ENCODE measurements around the gene LZTR1. TPM values are rescaled to one million over a fixed set of nuclear protein-coding genes. Genes with fewer than 3 reads are reported as not detected.

The LZTR1 gene
- total and polyA plus RNA-seq, 2 experiments from 2014 or later, result 29.7 to 80.1 TPM

GRCh38 chr22:20959578-20960461 lies 22.3 kb upstream of the LZTR1 start:
- no peaks in the 10 kb centered on the region for H3K9me3 ChIP-seq (ENCODE audit: low read depth)
- in situ Hi-C loops (cut with MboI), result no loop called here
- WGBS, 2 experiments (ENCODE audit: low coverage in 1 of 2, low lambda C conversion rate in 2 of 2, missing lambda C conversion rate in 2 of 2), result 92 to 96% methylated on average over 20 of the region's 20 CpGs

DNA sequence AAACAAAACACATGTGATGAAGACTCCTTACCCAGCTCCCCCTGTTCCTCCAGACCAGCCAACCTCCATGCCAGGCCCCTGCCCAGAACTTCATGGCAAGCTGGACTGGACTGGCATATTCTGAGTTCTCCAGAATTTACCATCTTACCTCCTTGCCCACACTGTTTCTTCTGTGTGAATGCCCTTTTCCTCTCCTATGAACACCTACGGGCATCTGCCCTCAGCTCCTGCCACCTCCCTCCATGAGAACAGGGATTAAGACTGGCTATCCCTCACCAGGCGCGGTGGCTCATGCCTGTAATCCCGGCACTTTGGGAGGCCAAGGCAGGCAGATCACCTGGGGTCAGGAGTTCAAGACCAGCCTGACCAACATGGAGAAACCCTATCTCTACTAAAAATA lies 21.5 kb upstream of the LZTR1 start:
- no peaks in the 10 kb centered on the region for H3K9me2 ChIP-seq (ENCODE audit: insufficient read depth)
- no peak overlapping the region for H3K9ac ChIP-seq
- H3K36me3 ChIP-seq (ENCODE audit: low read depth), result no peaks in the 10 kb centered on the region
- no peak for DNase-seq
- no peaks in the 10 kb centered on the region for H3K9me3 ChIP-seq (ENCODE audit: low read depth)
- peaks cover 7% of the 10 kb centered on the region; the same call in 1 of the 2 replicates for H3K27me3 ChIP-seq (replicated peaks; ENCODE audit: insufficient read depth)
- H3F3A ChIP-seq (ENCODE audit: insufficient read depth), result no peaks in the 10 kb centered on the region
- H4K20me1 ChIP-seq (ENCODE audit: insufficient read depth), result no peaks in the 10 kb centered on the region
- H3K79me2 ChIP-seq (ENCODE audit: insufficient read depth), result no peaks in the 10 kb centered on the region
- no peak overlapping the region for H3K4me3 ChIP-seq
- in situ Hi-C loops (cut with MboI), result no loop called here
- TF ChIP-seq EZH2 (IDR thresholded peaks at IDR 0.05; ENCODE audit: insufficient read depth, poor library complexity, severe bottlenecking), result no peak
- 95 to 97% methylated on average over 4 of the region's 4 CpGs for WGBS, 2 experiments (ENCODE audit: low coverage in 1 of 2, low lambda C conversion rate in 2 of 2, missing lambda C conversion rate in 2 of 2)
- H3K27ac ChIP-seq, result no peak overlapping the region
- H3K4me2 ChIP-seq (ENCODE audit: unreplicated experiment), result no peak overlapping the region
- H2AFZ ChIP-seq, result no peak overlapping the region
- H3K4me1 ChIP-seq (ENCODE audit: insufficient read depth), result 0 out of 2 replicates have a peak, but pooled peaks cover 10% of the 10 kb centered on the region

More at GRCh38 chr22:20959578-20960461, 22.3 kb upstream of the LZTR1 start:
- Histone ChIP-seq H3K27me3 (replicated peaks; ENCODE audit: insufficient read depth) (peaks cover 7% of the 10 kb centered on the region; the same call in 1 of the 2 replicates), H3K9ac (no peak overlapping the region), H3K36me3 (ENCODE audit: low read depth) (no peaks in the 10 kb centered on the region), H3K4me2 (ENCODE audit: unreplicated experiment) (no peak overlapping the region), H2AFZ (no peak overlapping the region), H3K79me2 (ENCODE audit: insufficient read depth) (peaks cover 2% of the 10 kb centered on the region; the same call in 1 of the 2 replicates), H3K4me3 (no peak overlapping the region), H4K20me1 (ENCODE audit: insufficient read depth) (no peaks in the 10 kb centered on the region), H3K27ac (no peak overlapping the region), H3K9me2 (ENCODE audit: insufficient read depth) (no peaks in the 10 kb centered on the region), H3K4me1 (ENCODE audit: insufficient read depth) (0 out of 2 replicates have a peak, but pooled peaks cover 10% of the 10 kb centered on the region), H3F3A (ENCODE audit: insufficient read depth) (no peaks in the 10 kb centered on the region)
- DNase-seq, result no peak
- TF ChIP-seq EZH2 (IDR thresholded peaks at IDR 0.05; ENCODE audit: insufficient read depth, poor library complexity, severe bottlenecking) (no peak), EZH2phosphoT487 (IDR thresholded peaks at IDR 0.05; ENCODE audit: insufficient read depth, low read depth) (no peak)

DNA sequence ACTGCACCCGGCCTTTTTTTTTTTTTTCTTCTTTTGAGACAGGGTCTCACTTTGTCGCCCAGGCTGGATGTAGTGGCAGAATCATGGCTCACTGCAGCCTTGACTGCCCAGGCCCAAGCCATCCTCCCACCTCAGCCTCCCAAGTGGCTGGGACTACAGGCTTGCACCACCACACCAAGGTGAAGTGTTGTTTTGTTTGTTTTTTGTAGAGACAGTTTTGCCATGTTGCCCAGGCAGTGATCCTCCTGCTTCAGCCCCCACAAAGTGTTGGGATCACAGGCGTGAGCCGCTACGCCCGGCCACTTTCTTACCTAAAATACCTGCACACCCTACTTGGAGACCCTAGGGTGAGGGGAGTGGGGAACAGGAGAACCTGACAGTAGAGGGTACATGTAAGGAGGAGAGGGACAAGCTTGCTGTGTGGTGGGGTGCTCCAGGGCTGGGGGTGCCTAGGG lies 19.6 kb upstream of the LZTR1 start:
- H3K9me3 ChIP-seq (ENCODE audit: low read depth), result no peaks in the 10 kb centered on the region
- H3K4me1 ChIP-seq (ENCODE audit: insufficient read depth), result no peaks in the 10 kb centered on the region
- H3K27me3 ChIP-seq (replicated peaks; ENCODE audit: insufficient read depth), result peaks cover 7% of the 10 kb centered on the region; the same call in 1 of the 2 replicates
- H3F3A ChIP-seq (ENCODE audit: insufficient read depth), result no peaks in the 10 kb centered on the region
- no peak for DNase-seq
- WGBS, 2 experiments (ENCODE audit: low coverage in 1 of 2, low lambda C conversion rate in 2 of 2, missing lambda C conversion rate in 2 of 2), result 85 to 86% methylated on average over 5 to 6 of the region's 6 CpGs
- H3K9me2 ChIP-seq (ENCODE audit: insufficient read depth), result no peaks in the 10 kb centered on the region
- no peak overlapping the region for H3K4me3 ChIP-seq
- no peak for TF ChIP-seq EZH2phosphoT487 (IDR thresholded peaks at IDR 0.05; ENCODE audit: insufficient read depth, low read depth)
- no peak for TF ChIP-seq EZH2 (IDR thresholded peaks at IDR 0.05; ENCODE audit: insufficient read depth, poor library complexity, severe bottlenecking)
- H2AFZ ChIP-seq, result no peak overlapping the region
- H3K36me3 ChIP-seq (ENCODE audit: low read depth), result no peaks in the 10 kb centered on the region
- H3K4me2 ChIP-seq (ENCODE audit: unreplicated experiment), result no peak overlapping the region
- no peaks in the 10 kb centered on the region for H4K20me1 ChIP-seq (ENCODE audit: insufficient read depth)
- in situ Hi-C loops (cut with MboI), result no loop called here
- no peaks in the 10 kb centered on the region for H3K79me2 ChIP-seq (ENCODE audit: insufficient read depth)
- H3K27ac ChIP-seq, result no peak overlapping the region
- H3K9ac ChIP-seq, result no peak overlapping the region

DNA sequence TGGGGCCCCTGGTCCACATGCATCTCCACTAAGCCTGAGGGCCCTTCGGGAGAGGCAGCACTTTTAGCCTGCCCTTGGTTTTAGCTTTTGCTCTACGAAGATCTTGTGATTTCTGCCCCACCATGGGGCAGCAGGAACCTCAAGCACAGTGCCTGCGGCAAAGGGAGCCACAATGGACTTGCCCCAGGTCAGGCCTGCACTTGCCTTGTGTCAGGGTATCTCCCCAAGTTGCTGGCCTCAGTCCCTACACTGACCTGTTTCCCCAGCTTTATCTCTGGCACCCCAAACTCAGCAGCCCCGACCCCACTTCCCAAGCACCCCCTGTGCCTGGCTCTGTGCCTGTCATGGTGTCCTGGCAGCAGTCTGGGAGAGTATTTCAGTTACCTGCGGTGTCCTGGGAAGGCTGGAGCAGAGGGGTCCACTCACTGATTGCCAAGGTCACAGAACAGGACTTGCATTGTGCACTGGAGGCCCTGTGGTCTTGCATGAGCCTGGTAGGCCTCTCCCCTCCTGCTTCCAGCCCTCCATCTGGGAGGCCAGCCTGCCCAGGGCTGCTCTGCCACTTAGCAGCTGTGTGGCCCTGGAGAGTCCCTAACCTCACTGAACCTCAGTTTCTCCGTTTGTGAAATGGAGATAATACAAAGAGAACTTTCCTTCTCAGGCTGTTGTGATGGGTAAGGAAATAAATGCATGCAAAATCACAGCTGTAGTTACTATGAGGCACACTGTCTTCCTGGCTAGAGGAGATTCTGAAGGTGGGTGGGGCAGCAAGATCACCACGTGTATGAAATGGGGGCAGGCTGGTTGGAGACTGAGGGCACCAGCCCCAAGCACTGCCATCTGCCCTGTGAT lies 18.7 kb upstream of the LZTR1 start:
- in situ Hi-C loops (cut with MboI), result no loop called here
- Histone ChIP-seq H3K9ac (no peak overlapping the region), H3K9me3 (ENCODE audit: low read depth) (no peaks in the 10 kb centered on the region)

More for the DNA sequence above, 18.7 kb upstream of the LZTR1 start:
- H4K20me1 ChIP-seq (ENCODE audit: insufficient read depth), result no peaks in the 10 kb centered on the region
- no peak overlapping the region for H3K4me3 ChIP-seq
- H3K36me3 ChIP-seq (ENCODE audit: low read depth), result no peaks in the 10 kb centered on the region
- peaks cover 7% of the 10 kb centered on the region; the same call in 1 of the 2 replicates for H3K27me3 ChIP-seq (replicated peaks; ENCODE audit: insufficient read depth)
- H3K4me1 ChIP-seq (ENCODE audit: insufficient read depth), result no peaks in the 10 kb centered on the region
- no peak for DNase-seq
- no peaks in the 10 kb centered on the region for H3F3A ChIP-seq (ENCODE audit: insufficient read depth)
- TF ChIP-seq EZH2 (IDR thresholded peaks at IDR 0.05; ENCODE audit: insufficient read depth, poor library complexity, severe bottlenecking) (no peak), EZH2phosphoT487 (IDR thresholded peaks at IDR 0.05; ENCODE audit: insufficient read depth, low read depth) (no peak)
- no peaks in the 10 kb centered on the region for H3K79me2 ChIP-seq (ENCODE audit: insufficient read depth)
- no peak overlapping the region for H3K27ac ChIP-seq
- WGBS, 2 experiments (ENCODE audit: low coverage in 1 of 2, low lambda C conversion rate in 2 of 2, missing lambda C conversion rate in 2 of 2), result 90% methylated on average over 7 of the region's 7 CpGs
- H3K9me2 ChIP-seq (ENCODE audit: insufficient read depth), result no peaks in the 10 kb centered on the region
- H2AFZ ChIP-seq, result no peak overlapping the region
- no peak overlapping the region for H3K4me2 ChIP-seq (ENCODE audit: unreplicated experiment)

Data from GM23248 (cell line).